ENCODE measurements around the gene IGDCC3. TPM values are rescaled to one million over a fixed set of nuclear protein-coding genes. Genes with fewer than 3 reads are reported as not detected.

IGDCC3 gene
- total RNA-seq, 2 donors from 2014 or later: not detected

DNA sequence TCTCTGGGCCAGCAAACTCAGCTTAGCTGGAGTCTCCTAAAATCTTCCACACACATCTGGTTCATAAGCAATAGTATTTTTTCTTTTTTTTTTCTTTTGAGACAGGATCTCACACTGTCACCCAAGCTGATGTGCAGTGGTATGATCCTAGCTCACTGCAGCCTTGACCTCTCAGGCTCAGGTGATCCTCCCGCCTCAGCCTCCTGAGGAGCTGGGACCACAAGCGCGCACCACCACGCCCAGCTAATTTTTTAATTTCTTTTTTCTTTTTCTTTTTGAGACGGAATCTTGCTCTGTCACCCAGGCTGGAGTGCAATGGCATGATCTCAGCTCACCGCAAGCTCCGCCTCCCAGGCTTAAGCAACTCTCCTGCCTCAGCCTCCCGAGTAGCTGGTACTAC is 39.0 kb downstream of the IGDCC3 start:
- Histone ChIP-seq H3K27me3 (no peaks in the 10 kb centered on the region), H3K4me3 (no peak overlapping the region), H3K27ac (no peak overlapping the region), H3K4me1 (no peaks in the 10 kb centered on the region), H3K36me3 (no peaks in the 10 kb centered on the region), H3K9me3 (no peaks in the 10 kb centered on the region)
- TF ChIP-seq, protein P1, sequence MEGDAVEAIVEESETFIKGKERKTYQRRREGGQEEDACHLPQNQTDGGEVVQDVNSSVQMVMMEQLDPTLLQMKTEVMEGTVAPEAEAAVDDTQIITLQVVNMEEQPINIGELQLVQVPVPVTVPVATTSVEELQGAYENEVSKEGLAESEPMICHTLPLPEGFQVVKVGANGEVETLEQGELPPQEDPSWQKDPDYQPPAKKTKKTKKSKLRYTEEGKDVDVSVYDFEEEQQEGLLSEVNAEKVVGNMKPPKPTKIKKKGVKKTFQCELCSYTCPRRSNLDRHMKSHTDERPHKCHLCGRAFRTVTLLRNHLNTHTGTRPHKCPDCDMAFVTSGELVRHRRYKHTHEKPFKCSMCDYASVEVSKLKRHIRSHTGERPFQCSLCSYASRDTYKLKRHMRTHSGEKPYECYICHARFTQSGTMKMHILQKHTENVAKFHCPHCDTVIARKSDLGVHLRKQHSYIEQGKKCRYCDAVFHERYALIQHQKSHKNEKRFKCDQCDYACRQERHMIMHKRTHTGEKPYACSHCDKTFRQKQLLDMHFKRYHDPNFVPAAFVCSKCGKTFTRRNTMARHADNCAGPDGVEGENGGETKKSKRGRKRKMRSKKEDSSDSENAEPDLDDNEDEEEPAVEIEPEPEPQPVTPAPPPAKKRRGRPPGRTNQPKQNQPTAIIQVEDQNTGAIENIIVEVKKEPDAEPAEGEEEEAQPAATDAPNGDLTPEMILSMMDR (IDR thresholded peaks at IDR 0.05): no peak
- DNase-seq (ENCODE audit: low spot score): no peak

DNA sequence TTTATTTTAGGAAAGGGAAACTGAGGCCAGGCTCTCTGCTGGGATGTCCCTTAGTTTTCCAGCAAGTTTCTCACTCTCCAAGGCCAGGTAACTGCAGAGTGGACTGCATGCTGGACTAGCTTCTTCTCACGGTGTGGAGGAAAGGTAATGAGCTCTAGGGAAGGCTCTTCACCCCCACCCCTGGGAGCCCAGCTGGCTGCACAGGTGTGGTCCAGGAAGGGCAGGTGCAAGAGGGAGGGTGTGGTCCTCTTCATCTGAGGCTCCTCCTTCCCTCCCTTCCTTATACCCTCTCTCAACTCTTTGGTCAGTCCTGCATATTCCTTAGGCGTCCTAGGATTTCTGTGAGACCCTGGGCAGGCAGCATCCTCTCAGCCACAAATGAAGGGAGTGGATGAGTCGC is 39.4 kb downstream of the IGDCC3 start:
- Histone ChIP-seq H3K4me3 (no peak overlapping the region), H3K27me3 (no peaks in the 10 kb centered on the region), H3K27ac (no peak overlapping the region), H3K4me1 (no peaks in the 10 kb centered on the region), H3K36me3 (no peaks in the 10 kb centered on the region), H3K9me3 (no peaks in the 10 kb centered on the region)
- no peak for DNase-seq (ENCODE audit: low spot score)
- TF ChIP-seq, protein P1 (IDR thresholded peaks at IDR 0.05): no peak

DNA sequence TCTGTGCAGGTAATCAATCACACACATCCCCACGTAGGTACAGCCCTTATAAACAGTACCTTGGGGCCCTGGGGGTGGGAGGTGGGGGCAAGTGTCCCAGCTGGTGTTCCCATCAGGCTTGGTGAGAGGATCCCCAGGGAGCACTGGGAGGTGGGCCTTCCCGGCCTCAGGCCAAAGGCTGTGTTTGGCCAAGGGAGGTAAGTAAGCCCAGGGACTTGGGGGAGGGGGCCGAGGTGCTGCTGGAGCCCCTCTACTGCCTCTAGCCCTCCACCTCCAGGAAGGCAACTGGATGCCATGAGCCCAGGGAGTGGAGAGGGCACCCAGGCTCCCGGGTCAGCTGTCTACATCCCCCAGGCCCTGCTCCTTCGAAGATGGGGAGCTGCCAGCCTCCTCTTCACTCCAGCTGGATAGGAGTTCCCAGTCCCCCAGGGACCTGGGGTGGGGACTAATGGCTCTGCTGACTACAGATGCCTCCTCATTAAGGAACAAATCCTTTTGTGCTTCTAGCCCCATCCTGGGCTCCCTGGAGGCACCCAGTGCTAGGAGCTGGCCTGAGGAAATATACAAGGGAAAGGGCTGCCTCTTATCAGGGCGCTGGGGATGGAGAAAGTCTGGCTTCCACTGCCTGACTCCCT is 40.2 kb downstream of the IGDCC3 start:
- TF ChIP-seq, protein P1 (IDR thresholded peaks at IDR 0.05): no peak

DNA sequence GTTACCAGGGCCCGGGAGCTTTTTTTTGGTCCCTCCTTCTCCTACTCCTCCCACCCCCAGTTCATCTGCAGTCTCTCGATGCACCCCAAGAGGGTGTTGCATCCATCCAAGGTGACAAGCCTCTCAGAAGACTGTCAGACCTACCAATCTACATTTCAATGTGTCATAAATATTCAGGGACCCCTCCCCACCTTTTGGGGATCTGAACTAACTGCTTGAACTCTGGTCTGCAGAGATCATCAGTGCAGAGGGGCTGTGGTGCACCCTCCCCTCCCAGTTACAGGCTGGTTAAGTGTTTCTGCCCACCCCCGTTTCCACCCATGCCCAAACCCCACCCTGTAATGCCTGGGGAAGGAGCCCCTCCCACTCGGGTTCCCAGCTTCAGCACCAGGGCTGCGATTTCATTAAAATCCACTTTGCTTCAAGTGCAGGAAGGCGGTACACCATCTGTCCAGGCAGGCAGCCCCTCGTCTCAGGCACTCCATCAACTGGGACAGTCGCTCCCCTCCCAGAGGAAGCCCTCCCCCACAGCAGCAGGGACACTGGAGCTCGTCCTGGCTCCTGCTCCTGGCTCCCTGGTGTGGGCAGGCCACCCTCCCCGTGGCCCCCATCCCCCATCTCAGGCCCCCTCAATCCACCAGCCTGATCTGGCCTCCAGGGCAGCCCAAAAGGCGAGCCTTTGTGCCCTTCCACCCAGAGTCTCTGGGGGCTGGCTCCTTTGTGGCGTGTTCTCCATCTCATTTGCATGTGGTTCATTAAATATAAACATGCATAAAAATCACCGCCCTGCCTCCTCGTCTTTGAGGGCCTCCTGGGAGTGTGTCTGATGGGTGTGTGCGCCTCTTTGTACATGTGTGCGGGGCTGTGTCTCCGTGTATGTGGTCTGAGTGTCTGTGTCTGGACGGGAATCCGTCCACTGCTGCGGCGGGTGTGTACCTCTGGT is 41.0 kb downstream of the IGDCC3 start:
- Histone ChIP-seq H3K4me1 (no peaks in the 10 kb centered on the region), H3K36me3 (no peaks in the 10 kb centered on the region), H3K4me3 (no peak overlapping the region), H3K27ac (no peak overlapping the region), H3K9me3 (no peaks in the 10 kb centered on the region), H3K27me3 (no peaks in the 10 kb centered on the region)
- TF ChIP-seq, protein P1 (IDR thresholded peaks at IDR 0.05): no peak
- DNase-seq (ENCODE audit: low spot score): no peak

More for the DNA sequence above, 40.2 kb downstream of the IGDCC3 start:
- no peaks in the 10 kb centered on the region for H3K9me3 ChIP-seq
- H3K4me3 ChIP-seq: no peak overlapping the region
- DNase-seq (ENCODE audit: low spot score): no peak
- no peaks in the 10 kb centered on the region for H3K27me3 ChIP-seq
- no peaks in the 10 kb centered on the region for H3K36me3 ChIP-seq
- no peaks in the 10 kb centered on the region for H3K4me1 ChIP-seq
- no peak overlapping the region for H3K27ac ChIP-seq

DNA sequence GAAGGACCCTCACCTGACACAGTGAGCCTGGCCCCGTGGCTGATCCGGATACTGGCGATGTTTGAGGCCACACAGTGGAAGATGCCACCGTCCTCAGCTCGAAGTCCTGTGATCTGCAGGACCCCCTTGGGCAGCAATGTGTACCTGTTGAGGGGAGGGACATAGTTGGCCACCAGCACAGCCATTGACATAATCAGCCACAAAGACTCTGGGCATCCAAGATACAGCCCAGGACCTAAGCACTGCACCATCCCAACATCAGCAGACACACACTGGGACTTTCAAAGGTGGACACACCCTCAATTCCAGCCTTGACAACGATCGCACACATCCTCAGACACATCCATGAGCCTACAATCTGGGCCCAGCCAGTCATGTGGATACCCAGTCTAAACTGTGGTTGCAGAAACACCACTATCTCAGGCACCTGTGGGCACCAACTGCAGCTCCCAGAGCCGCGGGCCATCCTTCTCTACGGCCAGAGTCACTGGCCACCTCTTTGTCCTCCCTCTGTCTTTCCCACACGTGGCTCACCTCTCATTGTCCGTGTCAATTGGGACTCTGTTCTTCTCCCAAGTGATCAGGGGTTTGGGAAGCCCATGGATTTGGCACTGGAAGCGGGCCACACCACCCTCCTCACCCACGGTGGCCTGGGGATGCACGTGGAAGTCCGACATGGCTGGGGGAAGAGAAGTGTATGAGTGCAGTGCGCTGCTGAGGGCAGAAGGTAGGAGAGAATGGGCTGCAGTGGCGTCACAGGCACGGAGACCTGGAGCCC is 42.3 kb downstream of the IGDCC3 start:
- TF ChIP-seq, protein P1 (IDR thresholded peaks at IDR 0.05): no peak
- Histone ChIP-seq H3K4me3 (no peak overlapping the region), H3K36me3 (no peaks in the 10 kb centered on the region), H3K27ac (no peak overlapping the region), H3K4me1 (no peaks in the 10 kb centered on the region), H3K27me3 (no peaks in the 10 kb centered on the region), H3K9me3 (no peaks in the 10 kb centered on the region)
- no peak for DNase-seq (ENCODE audit: low spot score)
